Fibroblast of the aortic adventitia (primary cell): ENCODE measurements around the gene TMEM225B. TPM values are rescaled to one million over a fixed set of nuclear protein-coding genes. Genes with fewer than 3 reads are reported as not detected.
A peak's percentile ranks its signal among the peaks of the same experiment; 100 is the strongest.

Source experiments
- DNase-seq: peaks from one replicate; pipeline ENCODE4 v3.0.0-alpha.2; 2010; ENCODE audit warnings: low read depth
- H3K4me3 ChIP-seq: 2 replicates; pipeline ENCODE4 v1.5.1; 2011; ENCODE audit warnings: low read depth, mild to moderate bottlenecking, control low read depth, low read length, moderate library complexity
- CTCF ChIP-seq: IDR thresholded peaks from 2 replicates; pipeline ENCODE4 v1.5.1; 2011; ENCODE audit warnings: mild to moderate bottlenecking, low read length, control low read depth, inconsistent platforms; ENCODE audit not compliant: insufficient read depth
- total RNA-seq: library from RNA; depleted of rRNA; stranded (reverse); fragments of >200 nt; gene quantifications from 2 replicates; pipeline ENCODE4 v1.2.3, GENCODE V29; 2012; ENCODE audit warnings: low replicate concordance

The TMEM225B gene
- total RNA-seq, 1 donor = 0.54 TPM

- peak within 1 kb of the TSS; percentile 99 for H3K4me3 ChIP-seq
- DNase-seq = peak; percentile 93
- peak; percentile 23 for TF ChIP-seq CTCF
Measured at GRCh38 chr7:99616359-99617191, 18.5 kb downstream of the TMEM225B start, which contains the start of gene ZSCAN25. ZSCAN25 (plus strand) TSS chr7:99616946; CDS start chr7:99619607, 2,661 bp downstream.

DNA sequence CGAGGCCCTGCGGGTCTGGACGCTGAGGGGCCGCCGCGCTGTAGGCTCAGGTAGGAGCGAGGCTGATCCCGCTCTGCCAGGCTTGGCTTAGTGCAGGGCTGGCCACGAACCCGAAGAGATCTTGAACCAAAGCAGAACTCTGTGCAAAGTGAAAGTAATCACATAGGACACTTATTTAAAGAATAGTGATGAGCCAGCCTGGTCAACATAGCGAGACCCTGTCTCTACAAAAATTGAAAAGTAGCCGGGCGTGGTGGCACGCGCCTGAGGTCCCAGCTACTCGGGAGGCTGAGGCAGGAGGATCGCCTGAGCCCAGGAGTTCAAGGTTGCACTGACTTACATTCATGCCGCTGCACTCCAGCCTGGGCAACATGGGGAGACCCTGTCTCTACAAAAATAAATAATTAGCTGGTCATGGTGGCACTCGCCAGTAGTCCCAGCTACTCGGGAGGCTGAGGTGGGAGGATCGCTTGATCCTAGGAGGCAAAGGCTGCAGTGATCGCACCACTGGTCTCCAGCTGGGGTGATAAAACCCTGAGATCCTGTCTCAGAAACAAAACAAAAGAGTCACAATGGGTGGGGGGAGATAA lies 19.2 kb downstream of the TMEM225B start:
- peak overlapping the region; percentile 99 for H3K4me3 ChIP-seq
- TF ChIP-seq CTCF = no peak
- DNase-seq = no peak

DNA sequence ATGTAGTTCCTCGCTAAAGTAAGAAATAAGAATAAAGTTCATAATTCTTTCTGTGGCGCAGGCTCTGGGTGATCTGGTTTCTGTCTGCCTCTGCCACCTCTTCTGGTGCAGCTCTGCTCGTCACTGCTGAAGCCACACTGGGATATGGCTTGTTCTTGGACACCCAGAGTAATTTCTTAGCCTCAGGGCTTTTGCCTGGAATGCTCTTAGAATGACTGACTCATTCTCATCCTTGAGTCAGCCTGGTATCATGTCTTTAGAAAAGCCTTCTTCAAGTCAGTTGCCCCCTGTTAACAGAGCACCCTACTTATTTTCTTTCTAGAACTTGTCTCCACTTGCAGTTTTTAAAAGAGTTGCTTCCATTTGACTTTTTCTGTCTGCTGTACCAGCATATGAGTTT lies 20.7 kb downstream of the TMEM225B start:
- DNase-seq = no peak
- H3K4me3 ChIP-seq = no peak overlapping the region
- TF ChIP-seq CTCF = no peak

- TF ChIP-seq CTCF = no peak
Measured at GRCh38 chr7:99619571-99620130, 21.6 kb downstream of the TMEM225B start.

DNA sequence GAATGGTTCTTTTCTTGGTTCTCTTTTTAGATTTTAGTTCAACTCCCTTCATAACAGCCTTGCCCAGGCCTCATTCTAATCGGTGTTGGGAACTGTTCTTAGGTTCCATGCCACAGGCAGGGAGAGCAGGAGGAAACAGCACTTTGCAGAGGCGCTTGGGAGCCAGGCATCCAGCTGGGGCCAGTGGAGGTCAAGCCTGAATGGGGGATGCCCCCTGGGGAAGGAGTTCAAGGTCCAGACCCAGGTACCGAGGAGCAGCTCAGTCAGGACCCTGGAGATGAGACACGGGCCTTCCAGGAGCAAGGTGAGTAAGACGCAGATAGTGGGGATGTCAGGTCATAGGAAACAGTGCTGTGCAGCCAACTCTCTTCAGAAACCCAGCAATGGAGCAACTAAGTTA lies 23.2 kb downstream of the TMEM225B start:
- H3K4me3 ChIP-seq = no peak overlapping the region
- no peak for DNase-seq
- no peak for TF ChIP-seq CTCF

More at GRCh38 chr7:99619571-99620130, 21.6 kb downstream of the TMEM225B start:
- H3K4me3 ChIP-seq = no peak overlapping the region
- DNase-seq = no peak

DNA sequence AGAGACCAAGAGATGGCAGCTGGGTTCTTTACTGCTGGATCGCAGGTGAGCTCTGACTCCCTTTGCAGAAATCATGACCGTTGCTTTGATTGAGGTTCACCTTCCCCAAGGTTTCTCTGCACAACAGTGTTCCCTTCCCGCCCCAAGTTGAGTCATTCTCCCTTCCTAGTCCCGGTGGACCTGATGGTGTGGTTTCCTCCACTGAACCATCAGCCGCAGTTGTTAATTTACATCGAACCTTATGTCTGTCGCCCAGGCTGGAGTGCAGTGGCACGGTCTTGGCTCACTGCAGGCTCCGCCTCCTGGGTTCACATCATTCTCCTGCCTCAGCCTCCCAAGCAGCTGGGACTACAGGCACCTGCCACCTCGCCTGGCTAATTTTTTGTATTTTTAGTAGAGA lies 24.5 kb downstream of the TMEM225B start:
- TF ChIP-seq CTCF = no peak
- DNase-seq = no peak
- H3K4me3 ChIP-seq = no peak overlapping the region
